Measurements from ENCODE around the gene TRIM7.
"Not testable (repeated sequence)": the region's sequence is repeated elsewhere in the genome, so short reads cannot be mapped to it uniquely, and the experiment has no call there.

The TRIM7 gene

GRCh38 chr5:181232593-181232992 lies 27.6 kb upstream of the TRIM7 start:
- no peak for DNase-seq

- DNase-seq: no peak
Observed at GRCh38 chr5:181231432-181231831, 26.4 kb upstream of the TRIM7 start.

- DNase-seq: no peak
Observed at GRCh38 chr5:181230551-181230950, 25.6 kb upstream of the TRIM7 start.

GRCh38 chr5:181229996-181230395 lies 25.0 kb upstream of the TRIM7 start:
- no peak for DNase-seq

- DNase-seq: no peak
Observed at GRCh38 chr5:181224390-181225229, 19.6 kb upstream of the TRIM7 start.

- peak; percentile 11 for DNase-seq
Observed at GRCh38 chr5:181223729-181224389, 18.9 kb upstream of the TRIM7 start.

GRCh38 chr5:181223058-181223728 lies 18.2 kb upstream of the TRIM7 start, which contains the start of gene TRIM41:
TSS of gene TRIM41 (plus strand) at chr5:181223281. CDS start at chr5:181224000, 719 bp downstream.
- peak; percentile 99 for DNase-seq

- peak; percentile 47 for DNase-seq
Observed at GRCh38 chr5:181222630-181223057, 17.6 kb upstream of the TRIM7 start.

GRCh38 chr5:181221792-181222629 lies 17.0 kb upstream of the TRIM7 start:
- DNase-seq: peak; percentile 95

- DNase-seq: no peak
Observed at GRCh38 chr5:181221105-181221791, 16.3 kb upstream of the TRIM7 start.

- DNase-seq: no peak
Observed at GRCh38 chr5:181220178-181220515, 15.2 kb upstream of the TRIM7 start.

GRCh38 chr5:181219262-181220177 lies 14.5 kb upstream of the TRIM7 start:
- no peak for DNase-seq

GRCh38 chr5:181218795-181219124 lies 13.8 kb upstream of the TRIM7 start:
- DNase-seq: no peak

GRCh38 chr5:181217803-181218062 lies 12.7 kb upstream of the TRIM7 start:
- no peak for DNase-seq

- DNase-seq: peak; percentile 53
Observed at GRCh38 chr5:181217111-181217802, 12.3 kb upstream of the TRIM7 start.

- DNase-seq: no peak
Observed at GRCh38 chr5:181215997-181216989, 11.3 kb upstream of the TRIM7 start.

- DNase-seq: not testable (repeated sequence)
Observed at GRCh38 chr5:181214249-181214648, 9.3 kb upstream of the TRIM7 start.

GRCh38 chr5:181212934-181213333 lies 7.9 kb upstream of the TRIM7 start:
- no peak for DNase-seq

GRCh38 chr5:181212080-181212479 lies 7.1 kb upstream of the TRIM7 start:
- DNase-seq: no peak

GRCh38 chr5:181211208-181211607 lies 6.2 kb upstream of the TRIM7 start:
- no peak for DNase-seq

All from HCEC 1CT (cell line).